ENCODE data around the gene TNFRSF12A.

DNA sequence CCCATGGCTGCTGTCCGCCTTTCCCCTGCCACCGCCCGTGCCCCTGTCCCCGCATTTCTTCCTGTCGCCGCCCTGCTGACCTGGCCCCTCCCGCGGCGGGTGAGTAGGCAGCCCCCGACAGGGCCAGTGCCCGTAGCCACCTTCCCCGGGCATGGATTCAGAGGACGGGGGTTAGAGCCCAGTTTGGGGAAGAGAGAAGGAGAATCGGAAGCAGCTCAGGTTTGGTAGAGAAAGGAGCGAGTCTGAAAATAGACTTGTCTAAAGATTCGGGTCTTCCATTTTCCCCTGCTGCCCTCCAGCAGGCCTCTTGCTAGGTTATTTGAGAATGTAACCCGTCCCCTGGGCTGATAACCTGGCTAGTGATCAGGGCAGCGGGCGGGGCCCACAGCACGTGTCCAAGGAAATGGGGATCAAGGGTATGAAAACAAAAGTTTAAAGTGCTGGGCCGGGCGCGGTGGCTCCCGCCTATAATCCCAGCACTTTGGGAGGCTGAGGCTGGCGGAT is 15.3 kb upstream of the TNFRSF12A start:
- TF ChIP-seq, protein P1, sequence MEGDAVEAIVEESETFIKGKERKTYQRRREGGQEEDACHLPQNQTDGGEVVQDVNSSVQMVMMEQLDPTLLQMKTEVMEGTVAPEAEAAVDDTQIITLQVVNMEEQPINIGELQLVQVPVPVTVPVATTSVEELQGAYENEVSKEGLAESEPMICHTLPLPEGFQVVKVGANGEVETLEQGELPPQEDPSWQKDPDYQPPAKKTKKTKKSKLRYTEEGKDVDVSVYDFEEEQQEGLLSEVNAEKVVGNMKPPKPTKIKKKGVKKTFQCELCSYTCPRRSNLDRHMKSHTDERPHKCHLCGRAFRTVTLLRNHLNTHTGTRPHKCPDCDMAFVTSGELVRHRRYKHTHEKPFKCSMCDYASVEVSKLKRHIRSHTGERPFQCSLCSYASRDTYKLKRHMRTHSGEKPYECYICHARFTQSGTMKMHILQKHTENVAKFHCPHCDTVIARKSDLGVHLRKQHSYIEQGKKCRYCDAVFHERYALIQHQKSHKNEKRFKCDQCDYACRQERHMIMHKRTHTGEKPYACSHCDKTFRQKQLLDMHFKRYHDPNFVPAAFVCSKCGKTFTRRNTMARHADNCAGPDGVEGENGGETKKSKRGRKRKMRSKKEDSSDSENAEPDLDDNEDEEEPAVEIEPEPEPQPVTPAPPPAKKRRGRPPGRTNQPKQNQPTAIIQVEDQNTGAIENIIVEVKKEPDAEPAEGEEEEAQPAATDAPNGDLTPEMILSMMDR (IDR thresholded peaks at IDR 0.05), result no peak
- TF ChIP-seq EZH2phosphoT487 (IDR thresholded peaks at IDR 0.05), result no peak
